SK-N-SH (cell line): ENCODE results near the gene SIK2. TPM values are rescaled to one million over a fixed set of nuclear protein-coding genes. Genes with fewer than 3 reads are reported as not detected.

Source experiments
- CTCF ChIA-PET: fragments of 300-600, 350-600 bp; formaldehyde crosslinking; extraction: SDS; loops from one replicate; lab custom pipeline; 2021; lab: Yijun Ruan, JAX
- POLR2A ChIA-PET: fragments of 350-600 bp; sonication (Branson Sonifier 250); formaldehyde crosslinking; extraction: SDS; loops from one replicate; lab custom pipeline; 2020; ENCODE audit warnings: antibody characterized with exemption, inconsistent platforms; lab: Yijun Ruan, JAX
- DNase-seq: peaks from one replicate; pipeline ENCODE4 v3.0.0; 2012
- H2AFZ ChIP-seq: fragments of 200-600 bp; sonication (generic); 2 replicates; pipeline ENCODE4 v1.8.1; 2016; ENCODE audit warnings: antibody characterized with exemption, mild to moderate bottlenecking, low read depth
- H3F3A ChIP-seq: fragments of 200-600 bp; sonication (generic); replicated peaks from 2 replicates; pipeline ENCODE3; 2016; ENCODE audit warnings: antibody characterized with exemption, mild to moderate bottlenecking; ENCODE audit not compliant: insufficient read depth
- H3K27ac ChIP-seq, 2 experiments: fragments of 200-500 bp in 1 of 2; fragments of 200-600 bp in 1 of 2; sonication (Bioruptor generic) in 1 of 2; sonication (generic), shearing (Covaris generic) in 1 of 2; 2 replicates each; pipeline versions ENCODE4 v1.5.1 to v1.6.1; 2014 to 2016; ENCODE audit warnings: low read depth in 2 of 2, inconsistent platforms in 1 of 2, low read length in 1 of 2, mild to moderate bottlenecking in 1 of 2, mixed read lengths in 1 of 2
- H3K27me3 ChIP-seq: fragments of 200-600 bp; sonication (generic), shearing (Covaris generic); 2 replicates; pipeline ENCODE4 v1.6.1; 2016; ENCODE audit warnings: mixed run types; ENCODE audit not compliant: insufficient read depth
- H3K36me3 ChIP-seq, 2 experiments: fragments of 200-500 bp in 1 of 2; fragments of 200-600 bp in 1 of 2; sonication (Bioruptor generic) in 1 of 2; sonication (generic) in 1 of 2; replicated peaks in 1 of 2; 2 replicates each; pipeline versions ENCODE3 to v1.5.1; 2014 to 2016; ENCODE audit warnings: low read length in 1 of 2, mild to moderate bottlenecking in 1 of 2; ENCODE audit not compliant: insufficient read depth in 2 of 2, control insufficient read depth in 1 of 2
- H3K4me1 ChIP-seq, 2 experiments: fragments of 200-500 bp in 1 of 2; fragments of 200-600 bp in 1 of 2; sonication (Bioruptor generic) in 1 of 2; sonication (generic), shearing (Covaris generic) in 1 of 2; 2 replicates each; pipeline versions ENCODE4 v1.5.1 to v1.6.1; 2014 to 2016; ENCODE audit warnings: low read depth in 1 of 2, low read length in 1 of 2, mixed run types in 1 of 2; ENCODE audit not compliant: insufficient read depth in 2 of 2, control insufficient read depth in 1 of 2
- H3K4me2 ChIP-seq: fragments of 200-600 bp; sonication (generic), shearing (Covaris generic); 2 replicates; pipeline ENCODE4 v1.6.1; 2017; ENCODE audit warnings: mixed run types
- H3K4me3 ChIP-seq, 2 experiments: fragments of 200-500 bp in 1 of 2; fragments of 200-600 bp in 1 of 2; sonication (Bioruptor generic) in 1 of 2; sonication (generic), shearing (Covaris generic) in 1 of 2; 2 replicates each; pipeline versions ENCODE4 v1.5.1 to v1.8.1; 2014 to 2016; ENCODE audit warnings: low read depth in 2 of 2, inconsistent platforms in 1 of 2, low read length in 1 of 2, mild to moderate bottlenecking in 1 of 2, mixed read lengths in 1 of 2, moderate library complexity in 1 of 2
- H3K79me2 ChIP-seq: fragments of 200-600 bp; sonication (generic); 2 replicates; pipeline ENCODE4 v1.8.1; 2017; ENCODE audit warnings: mild to moderate bottlenecking; ENCODE audit not compliant: insufficient read depth
- H3K9ac ChIP-seq: fragments of 200-600 bp; sonication (generic); 2 replicates; pipeline ENCODE4 v1.6.1; 2017; ENCODE audit warnings: mixed run types
- H3K9me2 ChIP-seq: fragments of 200-600 bp; sonication (generic); 2 replicates; pipeline ENCODE4 v1.6.1; 2017; ENCODE audit warnings: mixed run types
- H3K9me3 ChIP-seq: fragments of 200-600 bp; sonication (generic); 2 replicates; pipeline ENCODE4 v1.6.1; 2017; ENCODE audit warnings: mixed run types, mild to moderate bottlenecking, moderate library complexity
- H4K20me1 ChIP-seq: fragments of 200-600 bp; sonication (generic); 2 replicates; pipeline ENCODE4 v1.6.1; 2017; ENCODE audit warnings: mild to moderate bottlenecking, mixed run types; ENCODE audit not compliant: insufficient read depth
- CHD2 ChIP-seq: fragments of 150-350 bp; IDR thresholded peaks from 2 replicates; pipeline ENCODE4 v1.6.1; 2018; ENCODE audit warnings: low read length; ENCODE audit not compliant: partially characterized antibody
- ELF1 ChIP-seq: IDR thresholded peaks from 2 replicates; pipeline ENCODE4 v1.4.0; 2012
- FOXM1 ChIP-seq: IDR thresholded peaks from 2 replicates; pipeline ENCODE4 v1.4.0; 2012; ENCODE audit warnings: low read depth, mild to moderate bottlenecking
- GATA2 ChIP-seq: sonication (generic); formaldehyde crosslinking; IDR thresholded peaks from 2 replicates; pipeline ENCODE4 v1.5.0; 2020; ENCODE audit warnings: mild to moderate bottlenecking, missing genetic modification reagents
- RAD21 ChIP-seq: IDR thresholded peaks from 2 replicates; pipeline ENCODE4 v1.6.1; 2012; ENCODE audit warnings: mild to moderate bottlenecking, low read length
- SIN3A ChIP-seq: IDR thresholded peaks from 2 replicates; pipeline ENCODE4 v1.6.1; 2012; ENCODE audit warnings: low read depth, mild to moderate bottlenecking, low read length, moderate library complexity, borderline replicate concordance
- SMC3 ChIP-seq: IDR thresholded peaks from 2 replicates; pipeline ENCODE4 v1.6.1; 2012; ENCODE audit warnings: low read depth, low read length, improper control_type of control experiment
- TAF1 ChIP-seq: IDR thresholded peaks from 2 replicates; pipeline ENCODE4 v1.6.1; 2012; ENCODE audit warnings: low read depth, mild to moderate bottlenecking, low read length, moderate library complexity, borderline replicate concordance
- WGBS: methylation state at CpG from one replicate; pipeline ENCODE4 v1.1.6; 2017; ENCODE audit warnings: low lambda C conversion rate; 5-methylcytosine and 5-hydroxymethylcytosine counted together
- polyA plus RNA-seq, 3 experiments: library from polyadenylated mRNA; depleted of rRNA; stranded (reverse); fragments of >200 nt; gene quantifications; 2 replicates each; pipeline ENCODE4 v1.2.3, GENCODE V29; 2012
- TF ChIP-seq, protein P1 (sequence below): fragments of 200-600 bp; sonication (generic); IDR thresholded peaks from 2 replicates; pipeline ENCODE4 v1.6.1; 2017; ENCODE audit warnings: antibody characterized with exemption, mild to moderate bottlenecking, moderate library complexity
- TF ChIP-seq, protein P2 (sequence below): fragments of 150-350 bp; IDR thresholded peaks from 2 replicates; pipeline ENCODE4 v1.6.1; 2017; ENCODE audit warnings: antibody characterized with exemption, low read length, low read depth, borderline replicate concordance

The SIK2 gene
- polyA plus RNA-seq, 1 of the 3 experiments (the other 2 are of a cell fraction) = 8.9 TPM

DNA sequence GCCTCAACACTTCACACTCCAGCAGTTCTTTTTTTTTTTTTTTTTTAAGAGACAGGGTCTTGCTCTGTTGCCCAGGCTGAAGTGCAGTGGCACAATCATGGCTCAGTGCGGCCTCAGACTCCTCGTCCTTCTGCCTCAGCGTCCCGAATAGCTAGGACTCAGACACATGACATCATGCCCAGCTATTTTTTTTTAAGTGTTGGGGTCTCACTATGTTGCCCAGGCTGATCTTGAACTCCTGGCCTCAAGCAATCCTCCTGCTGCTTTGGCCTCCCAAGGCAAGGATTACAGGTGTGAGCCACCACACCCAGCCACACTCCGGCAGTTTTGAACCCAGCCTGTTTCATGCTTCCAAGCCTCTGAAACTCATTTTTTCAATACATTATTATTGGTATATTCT is 160.3 kb downstream of the SIK2 start:
- Histone ChIP-seq H3K4me3 (no peak overlapping the region), H3K36me3 (peaks cover 44 to 54% of the 10 kb centered on the region in 2 experiments), H2AFZ (no peak overlapping the region), H3K27ac (no peak overlapping the region), H3K9me3 (no peaks in the 10 kb centered on the region), H3K4me1 (peaks cover 5% of the 10 kb centered on the region in 2 experiments; a peak in 3 of 4 replicates), H3K9ac (no peak overlapping the region), H4K20me1 (no peaks in the 10 kb centered on the region), H3K9me2 (no peaks in the 10 kb centered on the region), H3F3A (peaks cover 14% of the 10 kb centered on the region), H3K4me2 (no peak overlapping the region), H3K27me3 (no peaks in the 10 kb centered on the region), H3K79me2 (peaks cover 54% of the 10 kb centered on the region)
- WGBS = 100% methylated on average over 5 of the region's 5 CpGs
- POLR2A ChIA-PET = interaction anchor here (0.5 kb wide), 1 partner anchor 143 kb away, joined by 4 read pairs; no protein-coding TSS in a partner anchor
- TF ChIP-seq SIN3A (no peak), FOXM1 (no peak)
- TF ChIP-seq, protein P1, sequence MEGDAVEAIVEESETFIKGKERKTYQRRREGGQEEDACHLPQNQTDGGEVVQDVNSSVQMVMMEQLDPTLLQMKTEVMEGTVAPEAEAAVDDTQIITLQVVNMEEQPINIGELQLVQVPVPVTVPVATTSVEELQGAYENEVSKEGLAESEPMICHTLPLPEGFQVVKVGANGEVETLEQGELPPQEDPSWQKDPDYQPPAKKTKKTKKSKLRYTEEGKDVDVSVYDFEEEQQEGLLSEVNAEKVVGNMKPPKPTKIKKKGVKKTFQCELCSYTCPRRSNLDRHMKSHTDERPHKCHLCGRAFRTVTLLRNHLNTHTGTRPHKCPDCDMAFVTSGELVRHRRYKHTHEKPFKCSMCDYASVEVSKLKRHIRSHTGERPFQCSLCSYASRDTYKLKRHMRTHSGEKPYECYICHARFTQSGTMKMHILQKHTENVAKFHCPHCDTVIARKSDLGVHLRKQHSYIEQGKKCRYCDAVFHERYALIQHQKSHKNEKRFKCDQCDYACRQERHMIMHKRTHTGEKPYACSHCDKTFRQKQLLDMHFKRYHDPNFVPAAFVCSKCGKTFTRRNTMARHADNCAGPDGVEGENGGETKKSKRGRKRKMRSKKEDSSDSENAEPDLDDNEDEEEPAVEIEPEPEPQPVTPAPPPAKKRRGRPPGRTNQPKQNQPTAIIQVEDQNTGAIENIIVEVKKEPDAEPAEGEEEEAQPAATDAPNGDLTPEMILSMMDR = no peak
- CTCF ChIA-PET = interaction anchor here (1.1 to 2.4 kb wide), 3 partner anchors 15 to 161 kb away, joined by 3 to 16 read pairs (median 4); partner anchors contain the start of gene SIK2
- DNase-seq = no peak

DNA sequence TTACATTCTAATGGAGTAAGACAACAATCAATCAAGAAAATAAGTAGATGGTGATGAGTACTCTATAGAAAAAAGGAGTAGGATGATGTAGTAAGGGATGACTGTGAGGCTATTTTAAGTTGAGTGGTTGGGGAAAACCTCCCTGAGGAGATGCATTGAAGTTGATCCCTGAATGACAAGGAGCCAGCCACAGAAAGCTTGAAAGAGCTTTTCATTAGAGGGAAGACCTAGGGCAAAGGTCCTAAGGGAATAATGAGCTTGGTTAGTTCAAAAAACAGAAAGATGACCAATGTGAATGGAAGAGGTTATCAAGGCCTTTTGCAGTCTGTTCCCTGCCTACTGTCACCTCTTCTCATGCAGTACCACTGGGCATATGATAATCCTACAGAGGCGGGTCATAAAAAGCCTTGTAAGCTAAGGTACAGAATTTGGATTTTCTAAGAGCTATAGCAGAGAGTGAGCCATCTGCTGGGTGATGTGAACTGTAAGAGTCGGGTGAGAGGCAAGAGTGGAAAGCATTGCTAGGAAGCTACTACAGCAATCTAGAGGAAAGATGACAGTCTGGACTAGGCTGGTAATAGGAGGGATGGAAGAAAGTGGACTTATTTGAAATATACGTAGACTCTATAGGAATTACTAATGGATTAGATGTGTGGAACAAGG is 160.9 kb downstream of the SIK2 start:
- no peak overlapping the region for H3K27ac ChIP-seq
- TF ChIP-seq GATA2 (CRISPR knock-in tag) (no peak), ELF1 (no peak), CHD2 (no peak), TAF1 (no peak), SMC3 (peak; percentile 29; the same call in 1 of the 2 replicates), RAD21 (peak; percentile 37; the same call in 1 of the 2 replicates)
- TF ChIP-seq, protein P2, sequence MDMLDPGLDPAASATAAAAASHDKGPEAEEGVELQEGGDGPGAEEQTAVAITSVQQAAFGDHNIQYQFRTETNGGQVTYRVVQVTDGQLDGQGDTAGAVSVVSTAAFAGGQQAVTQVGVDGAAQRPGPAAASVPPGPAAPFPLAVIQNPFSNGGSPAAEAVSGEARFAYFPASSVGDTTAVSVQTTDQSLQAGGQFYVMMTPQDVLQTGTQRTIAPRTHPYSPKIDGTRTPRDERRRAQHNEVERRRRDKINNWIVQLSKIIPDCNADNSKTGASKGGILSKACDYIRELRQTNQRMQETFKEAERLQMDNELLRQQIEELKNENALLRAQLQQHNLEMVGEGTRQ = no peak
- TF ChIP-seq, all 33 proteins: peak for 2
- CTCF ChIA-PET = interaction anchor here (1.0 to 2.4 kb wide), 6 partner anchors 10 to 159 kb away, joined by 3 to 16 read pairs (median 4); no protein-coding TSS in a partner anchor
- H2AFZ ChIP-seq = no peak overlapping the region
- WGBS = 97% methylated on average over 3 of the region's 3 CpGs
- no peaks in the 10 kb centered on the region for H3K9me2 ChIP-seq
- H3F3A ChIP-seq = peaks cover 14% of the 10 kb centered on the region
- H4K20me1 ChIP-seq = no peaks in the 10 kb centered on the region
- H3K79me2 ChIP-seq = peaks cover 54% of the 10 kb centered on the region
- H3K36me3 ChIP-seq = peaks cover 44 to 48% of the 10 kb centered on the region in 2 experiments
- H3K4me2 ChIP-seq = no peak overlapping the region
- POLR2A ChIA-PET = interaction anchor here (0.5 kb wide), 1 partner anchor 144 kb away, joined by 4 read pairs; no protein-coding TSS in a partner anchor
- peaks cover 5% of the 10 kb centered on the region in 2 experiments; a peak in 3 of 4 replicates for H3K4me1 ChIP-seq
- no peaks in the 10 kb centered on the region for H3K27me3 ChIP-seq
- no peak for DNase-seq
- no peak overlapping the region for H3K4me3 ChIP-seq
- no peak overlapping the region for H3K9ac ChIP-seq
- H3K9me3 ChIP-seq = no peaks in the 10 kb centered on the region
